Activated effector memory CD4-positive, alpha-beta T cell treated with anti-CD3 and anti-CD28 coated beads, Interleukin-2, amount 50 U/mL, for 16 hours (primary cell): ENCODE results near the gene RPL39.
"Not testable (repeated sequence)": the region's sequence is repeated elsewhere in the genome, so short reads cannot be mapped to it uniquely, and the experiment has no call there.

ENCODE experiments used
- DNase-seq: peaks from one replicate; pipeline ENCODE4 v3.0.0-alpha.2; 2020

RPL39 gene

DNA sequence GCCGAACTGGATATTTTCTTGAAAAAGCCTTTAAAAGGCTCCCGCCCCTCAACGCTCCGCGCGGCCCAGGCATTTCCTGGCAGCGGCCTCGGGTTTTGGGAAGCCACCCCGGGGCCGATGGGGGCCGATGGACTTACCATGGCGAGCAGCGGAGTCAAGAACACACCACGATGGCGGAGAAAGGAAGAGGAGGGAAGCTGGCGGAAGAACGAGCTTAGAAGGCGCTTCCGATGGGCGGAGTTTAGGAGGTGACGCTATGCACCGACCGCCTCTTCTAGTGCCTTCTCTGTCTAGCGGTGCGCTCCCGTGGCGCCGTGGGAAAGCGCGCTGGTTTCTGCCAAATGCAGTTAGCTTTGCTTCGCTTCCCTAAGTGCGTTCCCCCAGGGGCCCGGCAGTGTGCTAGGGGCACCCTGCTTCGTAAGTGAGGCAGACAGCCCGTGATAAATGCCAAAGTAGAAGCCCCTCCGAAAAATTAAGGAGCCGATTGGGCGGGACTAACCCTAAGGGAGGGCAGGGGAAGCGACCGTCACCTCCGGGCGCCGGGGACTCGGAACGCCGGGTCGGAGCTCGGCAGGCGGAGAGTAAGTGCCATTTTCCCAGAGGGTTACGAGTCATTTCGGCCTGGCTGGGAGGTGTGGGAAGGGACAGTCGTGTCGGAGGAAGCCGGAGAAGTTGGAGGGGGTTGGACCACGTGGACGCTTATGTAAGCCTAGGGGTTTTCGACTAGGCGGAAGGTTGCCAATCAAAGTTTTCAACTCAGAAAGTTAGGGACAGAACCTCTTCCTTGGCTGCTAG lies at the start of gene RPL39:
Gene RPL39, minus strand, starts transcription at position 194 of the 795 bp plus-strand sequence. Its CDS starts 54 bp downstream, at position 140.
- DNase-seq = peak; percentile 91

DNA sequence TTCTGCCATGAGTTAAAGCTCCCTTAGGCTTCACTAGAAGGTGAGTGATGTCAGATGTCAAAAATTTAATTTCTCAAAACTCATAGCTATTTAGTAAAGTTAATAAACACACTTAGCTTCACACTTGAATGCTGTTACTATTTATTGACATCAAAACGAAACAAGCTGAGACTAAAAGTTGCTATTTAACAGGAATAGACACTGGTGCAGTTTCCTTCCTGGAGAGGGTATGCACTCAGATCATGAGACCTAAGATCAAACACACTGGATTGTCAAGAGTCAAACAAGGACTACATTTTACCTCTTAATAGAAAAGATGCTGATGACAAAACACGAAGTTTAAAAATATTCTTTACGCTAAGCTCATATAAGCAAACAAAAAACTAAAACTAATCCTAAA lies 42.5 kb upstream of the RPL39 start:
- no peak for DNase-seq

DNA sequence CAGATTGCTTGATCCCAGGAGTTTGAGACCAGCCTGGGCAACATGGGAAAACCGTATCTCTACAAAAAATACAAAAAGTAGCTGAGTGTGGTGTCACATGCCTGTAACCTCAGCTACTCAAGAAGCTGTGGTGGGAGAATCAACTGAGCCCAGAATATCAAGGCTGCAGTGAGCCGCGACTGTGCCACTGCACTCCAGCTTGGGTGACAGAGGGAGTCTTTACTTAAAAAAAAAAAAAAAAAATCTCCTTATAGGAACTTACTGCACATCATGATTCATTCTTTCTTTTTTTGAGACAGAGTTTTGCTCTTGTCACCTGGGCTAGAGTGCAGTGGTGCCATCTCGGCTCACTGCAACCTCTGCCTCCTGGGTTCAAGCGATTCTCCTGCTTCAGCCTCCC lies 37.0 kb upstream of the RPL39 start:
- DNase-seq = no peak

DNA sequence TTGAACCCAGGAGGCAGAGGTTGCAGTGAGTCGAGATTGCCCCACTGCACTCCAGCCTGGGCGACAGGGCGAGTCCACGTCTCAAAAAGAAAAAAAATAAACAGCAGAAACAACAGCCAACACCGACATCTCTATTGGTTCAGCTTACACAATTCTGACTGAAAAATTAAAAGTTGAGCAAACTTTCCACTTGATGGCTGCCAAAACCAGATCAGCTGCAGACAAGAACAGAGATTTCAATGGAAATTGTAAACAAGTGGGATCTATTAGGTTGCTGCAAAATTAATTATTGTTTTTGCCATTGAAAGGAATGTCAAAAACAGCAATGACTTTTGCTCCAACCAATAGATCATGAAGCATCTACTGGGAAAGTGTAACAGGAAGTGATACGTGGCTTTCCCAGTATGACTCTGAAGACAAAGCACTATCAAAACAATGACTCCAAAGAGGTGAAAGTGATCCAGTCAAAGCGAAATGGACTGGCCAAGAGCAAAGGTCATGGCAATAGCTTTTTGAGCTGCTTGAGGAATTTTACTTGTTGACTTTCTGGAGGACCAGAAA lies 35.0 kb upstream of the RPL39 start:
- no peak for DNase-seq

GRCh38 chrX:119824221-119824620 lies 32.8 kb upstream of the RPL39 start:
- DNase-seq = not testable (repeated sequence)

DNA sequence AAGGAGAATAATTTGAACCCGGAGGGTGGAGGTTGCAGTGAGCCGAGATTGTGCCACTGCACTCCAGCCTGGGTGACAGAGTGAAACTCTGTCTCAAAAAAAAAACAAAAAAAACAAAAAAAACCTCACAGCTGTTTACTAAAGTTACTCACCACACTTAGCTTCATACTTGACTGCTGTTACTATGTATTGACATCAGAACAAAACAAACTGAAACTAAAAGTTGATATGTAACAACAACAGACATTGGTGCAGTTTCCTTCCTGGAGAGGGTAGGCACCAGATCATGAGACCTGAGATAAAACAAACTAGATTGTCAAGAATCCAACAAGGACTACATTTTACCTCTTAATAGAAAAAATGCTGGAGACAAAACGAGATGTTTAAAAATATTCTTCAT lies 30.3 kb upstream of the RPL39 start:
- DNase-seq = not testable (repeated sequence)

GRCh38 chrX:119817130-119817690 lies 25.8 kb upstream of the RPL39 start:
- DNase-seq = no peak

DNA sequence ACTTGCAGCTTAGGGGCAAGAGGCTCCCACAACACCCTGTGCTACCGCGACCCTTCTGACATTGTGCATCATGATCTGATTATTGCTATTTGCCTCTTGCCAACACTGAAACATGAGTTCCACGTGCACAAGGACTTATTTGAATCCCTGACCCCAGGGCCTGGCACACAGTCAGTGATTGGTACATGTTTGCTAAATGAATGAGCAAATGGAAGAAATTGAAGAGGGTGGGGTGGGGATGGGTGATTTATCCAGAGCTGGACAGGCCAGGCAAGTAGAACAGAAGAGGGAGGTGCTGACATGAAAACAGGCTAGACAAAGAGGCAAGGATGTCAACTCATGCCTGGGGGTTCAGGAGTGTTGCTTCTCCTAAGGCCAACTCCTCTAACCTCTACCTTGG lies 24.9 kb upstream of the RPL39 start:
- DNase-seq = no peak

GRCh38 chrX:119809185-119809666 lies 17.8 kb upstream of the RPL39 start:
- no peak for DNase-seq

- DNase-seq = not testable (repeated sequence)
Observed at GRCh38 chrX:119808461-119808860, 17.0 kb upstream of the RPL39 start.

DNA sequence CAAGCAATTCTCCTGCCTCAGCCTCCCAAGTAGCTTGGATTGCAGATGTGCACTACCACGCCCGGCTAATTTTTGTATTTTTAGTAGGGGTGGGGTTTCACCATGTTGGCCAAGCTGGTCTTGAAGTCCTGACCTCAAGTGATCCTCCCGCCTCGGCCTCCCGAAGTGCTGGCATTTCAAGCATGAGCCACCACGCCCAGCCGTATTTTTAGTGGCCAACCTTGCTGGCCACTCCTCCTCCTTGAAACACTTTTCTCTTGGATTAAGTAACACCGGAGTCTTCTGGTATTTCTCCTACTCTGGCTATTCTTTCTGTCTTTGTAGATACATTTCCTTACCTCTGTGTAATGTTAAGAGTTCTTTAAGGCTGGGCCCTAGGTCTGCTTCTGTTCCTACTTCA lies 11.1 kb upstream of the RPL39 start:
- no peak for DNase-seq

DNA sequence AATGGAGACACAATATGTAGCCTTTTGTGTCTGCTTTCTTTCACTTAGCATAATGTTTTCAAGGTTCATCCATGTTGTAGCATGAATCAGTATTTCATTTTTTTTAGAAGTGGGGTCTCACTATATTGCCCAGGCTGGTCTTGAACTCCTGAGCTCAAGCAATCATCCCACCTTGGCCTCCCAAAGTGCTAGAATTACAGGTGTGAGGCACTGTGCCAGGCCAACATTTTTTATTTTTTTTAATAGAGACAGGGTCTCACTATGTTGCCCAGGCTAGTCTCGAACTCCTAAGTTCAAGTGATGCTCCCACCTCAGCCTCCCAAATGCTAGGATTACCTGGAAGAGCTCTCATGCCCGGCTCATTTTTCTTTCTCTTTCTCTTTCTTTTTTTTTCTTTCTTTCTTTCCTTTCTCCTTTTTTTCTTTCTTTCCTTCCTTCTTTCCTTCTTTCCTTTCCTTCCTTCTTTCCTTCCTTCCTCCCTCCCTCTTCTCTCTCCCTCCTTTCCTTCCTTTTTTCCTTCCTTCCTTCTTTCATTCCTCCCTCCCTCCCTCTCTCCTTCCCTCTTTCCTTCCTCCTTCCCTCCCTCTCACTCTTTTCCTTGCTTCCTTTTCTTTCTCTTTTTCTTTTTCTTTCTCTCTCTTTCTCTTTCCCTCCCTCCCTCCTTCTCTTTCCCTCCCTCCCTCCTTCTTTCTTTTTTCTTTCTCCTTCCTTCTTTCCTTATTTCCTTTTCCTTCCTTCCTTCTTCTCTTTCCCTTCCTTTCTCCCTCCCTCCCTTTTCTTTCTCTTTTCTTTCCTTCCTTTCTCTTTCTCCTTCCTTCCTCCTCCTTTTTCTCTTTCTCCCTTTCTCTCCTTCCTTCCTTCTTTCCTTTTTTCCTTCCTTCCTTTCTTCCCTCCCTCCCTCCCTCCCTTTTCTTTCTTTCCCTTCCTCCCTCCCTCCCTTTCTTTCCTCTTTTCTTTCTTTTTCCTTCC lies 10.1 kb upstream of the RPL39 start:
- no peak for DNase-seq

DNA sequence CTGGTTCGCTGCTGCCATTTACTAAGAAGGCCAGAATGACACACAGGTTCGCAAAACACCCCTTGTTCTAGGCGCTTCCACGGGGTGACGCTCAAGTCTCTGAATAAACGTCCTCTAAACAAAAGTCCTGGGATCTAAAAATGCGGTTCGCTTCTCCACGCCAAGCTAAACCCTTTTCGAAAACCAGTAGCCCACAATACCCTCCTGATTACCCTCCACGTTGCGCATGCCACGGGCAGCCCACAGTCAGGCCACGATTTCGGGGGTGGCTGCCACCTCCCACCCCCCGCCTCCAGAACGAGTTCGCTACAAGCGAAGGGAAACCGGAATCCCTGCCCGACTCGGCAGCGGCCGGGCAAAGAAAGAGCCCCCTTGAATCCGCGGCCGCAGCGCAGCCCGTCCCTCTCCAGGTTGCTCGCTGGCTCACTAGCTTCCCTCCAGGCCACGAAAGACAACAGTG lies 423 bp downstream of the RPL39 start:
- peak; percentile 76 for DNase-seq

GRCh38 chrX:119784747-119785446 lies 6.5 kb downstream of the RPL39 start:
- peak; percentile 79 for DNase-seq

DNA sequence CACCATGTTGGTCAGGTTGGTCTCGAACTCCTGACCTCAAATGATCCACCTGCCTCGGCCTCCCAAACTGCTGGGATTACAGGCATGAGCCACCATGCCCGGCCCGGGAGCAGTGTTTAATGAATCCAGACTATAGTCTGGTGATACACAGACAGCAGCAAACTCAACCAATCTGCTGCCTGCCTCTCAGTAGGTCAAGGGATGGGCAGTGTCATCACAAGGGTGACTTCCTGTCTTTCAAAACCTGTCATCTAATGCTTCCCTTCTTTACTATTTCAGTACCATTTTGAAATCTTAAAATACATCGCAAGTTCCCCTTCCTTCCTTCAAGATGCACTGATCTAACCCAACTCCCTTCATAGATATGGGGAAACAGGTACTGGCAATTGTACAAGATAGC lies 8.4 kb downstream of the RPL39 start:
- no peak for DNase-seq

DNA sequence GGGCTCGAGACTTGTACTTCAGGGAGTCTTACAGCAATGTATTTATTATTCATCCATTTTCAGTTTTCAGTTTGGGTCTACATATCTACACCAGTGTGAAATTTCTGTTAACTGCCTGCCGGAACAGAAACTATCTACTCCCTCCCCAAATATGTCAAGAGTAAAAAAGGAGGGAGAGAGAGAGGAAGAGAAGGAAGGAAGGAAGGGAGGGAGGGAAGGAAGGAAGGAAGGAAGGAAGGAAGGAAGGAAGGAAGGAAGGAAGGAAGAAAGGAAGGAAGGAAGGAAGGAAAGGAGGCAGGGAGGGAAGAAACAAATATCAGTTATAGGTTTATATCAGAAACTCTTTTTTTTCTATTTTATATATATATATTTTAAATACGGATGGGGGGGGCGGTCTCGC lies 12.6 kb downstream of the RPL39 start:
- DNase-seq = no peak

DNA sequence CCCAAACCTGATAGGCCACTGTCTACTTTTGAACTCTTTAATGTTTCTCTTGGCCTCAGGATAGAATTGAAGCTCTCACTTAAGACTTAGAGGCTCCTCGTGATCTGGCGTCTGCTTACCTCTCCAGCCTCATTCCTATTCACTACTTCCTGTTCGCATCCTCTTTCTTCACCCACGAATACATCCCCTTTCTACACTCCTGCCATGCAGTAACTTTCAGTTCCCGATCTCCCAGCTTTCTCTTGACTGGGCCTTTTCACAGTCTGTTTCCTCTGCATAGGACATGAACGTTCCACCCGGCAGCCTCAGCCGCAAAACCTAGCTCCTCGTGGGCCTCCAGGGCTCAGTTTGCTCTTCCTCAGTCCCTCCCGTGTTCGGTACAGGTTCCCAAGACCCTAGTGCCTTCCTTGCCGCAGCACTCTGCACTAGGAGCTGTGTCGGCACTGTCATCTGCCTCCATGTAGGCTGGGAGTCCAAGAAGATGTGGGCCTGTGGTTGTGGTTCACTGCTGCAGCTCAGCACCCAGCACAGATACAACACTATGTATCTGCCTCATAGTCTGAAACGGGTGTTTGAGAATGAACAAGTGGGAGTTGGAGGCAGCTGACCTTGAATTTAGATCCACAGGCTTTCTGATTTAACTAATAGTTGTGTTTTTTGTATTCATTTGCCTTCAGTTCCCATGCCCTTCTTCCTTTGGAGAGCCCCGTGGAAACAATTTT lies 15.8 kb downstream of the RPL39 start:
- no peak for DNase-seq

DNA sequence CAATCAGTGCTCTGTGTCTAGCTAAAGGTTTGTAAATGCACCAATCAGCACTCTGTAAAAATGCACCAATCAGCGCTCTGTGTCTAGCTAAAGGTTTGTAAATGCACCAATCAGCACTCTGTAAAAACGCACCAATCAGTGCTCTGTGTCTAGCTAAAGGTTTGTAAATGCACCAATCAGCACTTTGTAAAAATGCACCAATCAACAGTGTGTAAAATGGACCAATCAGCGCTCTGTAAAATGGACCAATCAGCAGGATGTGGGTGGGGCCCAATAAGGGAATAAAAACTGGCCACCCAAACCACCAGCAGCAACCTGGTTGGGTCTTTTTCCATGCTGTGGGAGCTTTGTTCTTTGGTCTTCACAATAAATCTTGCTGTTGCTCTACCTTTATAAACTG lies 22.0 kb downstream of the RPL39 start:
- DNase-seq = not testable (repeated sequence)

- not testable (repeated sequence) for DNase-seq
Observed at GRCh38 chrX:119768436-119768835, 23.0 kb downstream of the RPL39 start.

DNA sequence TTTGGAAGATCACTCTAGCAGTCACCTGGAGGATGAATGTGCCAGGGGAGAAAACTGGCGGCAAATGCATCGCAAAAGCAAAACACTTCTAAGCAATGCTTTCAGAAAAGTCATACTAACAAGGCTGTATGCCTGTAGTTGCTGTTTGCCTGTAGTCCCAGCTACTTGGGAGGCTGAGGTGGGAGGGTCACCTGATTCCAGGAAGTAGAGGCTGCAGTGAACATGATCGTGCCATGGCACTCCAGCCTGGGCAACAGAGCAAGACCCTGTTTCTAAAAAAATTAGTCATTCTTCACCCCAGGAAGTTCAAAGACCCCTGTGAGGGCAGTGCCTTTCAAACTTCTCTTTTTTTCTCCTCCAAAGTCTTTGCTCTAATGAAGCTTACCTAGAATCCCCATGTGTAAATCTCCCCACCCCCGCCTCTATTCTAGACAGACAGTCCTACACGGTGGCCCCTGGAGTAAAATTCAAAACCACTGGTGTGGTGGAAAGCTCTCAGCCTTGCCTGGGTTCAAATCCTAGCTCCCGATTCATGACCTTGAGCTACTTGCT lies 27.5 kb downstream of the RPL39 start:
- DNase-seq = no peak

DNA sequence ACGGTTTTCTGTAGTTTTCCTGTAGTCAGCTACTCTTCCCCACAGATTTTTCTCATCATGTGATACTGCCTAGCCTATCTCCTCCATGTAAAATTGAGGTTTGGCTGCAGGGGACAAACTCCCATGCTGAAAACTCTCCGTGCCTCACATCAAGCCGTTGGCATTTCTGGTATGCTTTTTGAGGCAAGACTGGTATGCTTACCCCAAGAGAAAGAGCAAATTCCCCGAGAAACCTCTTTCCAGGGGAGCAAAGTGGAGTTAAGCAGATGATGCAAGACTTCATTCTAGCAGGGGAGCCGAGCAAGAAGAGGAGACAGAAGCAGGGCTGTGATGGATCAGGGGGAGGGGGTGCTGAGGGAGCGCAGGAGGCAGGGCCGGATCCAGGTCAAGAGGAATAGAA lies 28.2 kb downstream of the RPL39 start:
- DNase-seq = no peak
